GM18498 (cell line): Measurements from ENCODE around the gene RPS8.
"Not testable (repeated sequence)": the region's sequence is repeated elsewhere in the genome, so short reads cannot be mapped to it uniquely, and the experiment has no call there.

ENCODE experiments used
- ATAC-seq: cut with Tn5 transposase; IDR thresholded peaks from one replicate; pipeline ENCODE4 v1.9.1; 2021; ENCODE audit warnings: mild to moderate bottlenecking, moderate library complexity; ENCODE audit not compliant: unreplicated experiment

RPS8 gene

DNA sequence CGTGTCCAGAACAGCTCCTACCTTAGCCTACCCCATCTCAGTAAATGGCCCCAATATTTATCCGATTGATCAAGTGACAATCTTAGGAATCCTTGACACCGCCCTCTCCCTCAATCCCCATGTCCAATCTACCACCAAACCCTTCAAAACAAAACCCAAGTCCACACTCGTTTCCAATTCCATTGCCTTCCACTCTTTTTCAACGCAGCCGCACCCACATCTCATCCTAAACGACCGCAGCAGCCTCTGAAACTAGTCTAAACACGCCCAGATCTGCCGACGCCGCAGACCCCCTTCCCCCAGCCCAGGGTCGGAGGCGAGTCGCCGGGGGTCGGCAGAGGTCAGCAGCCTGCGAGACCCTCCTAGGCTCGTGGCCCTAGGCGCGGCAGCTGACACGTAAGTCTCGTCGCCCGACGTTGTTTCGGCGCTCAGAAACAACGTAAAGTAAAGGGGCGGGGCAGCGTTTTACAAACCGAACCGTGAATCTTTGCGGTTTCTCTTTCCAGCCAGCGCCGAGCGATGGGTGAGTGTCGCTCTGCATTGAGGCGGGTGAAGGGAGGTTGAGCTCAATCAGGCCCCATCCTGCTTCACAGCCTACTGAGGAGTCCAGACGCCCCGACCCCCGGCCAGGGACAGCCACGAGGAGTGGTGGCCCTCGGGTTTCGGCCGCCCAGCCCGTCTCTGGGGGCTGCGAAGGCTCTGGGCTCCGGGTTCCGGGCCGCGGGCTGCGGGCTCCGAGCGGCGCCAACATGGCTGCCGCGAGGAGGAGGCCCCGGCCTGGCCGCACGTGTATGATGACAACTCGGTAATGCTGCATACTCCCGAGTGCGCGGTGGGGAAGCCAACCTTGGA lies at the start of gene RPS8:
RPS8 (plus strand) TSS at position 463 of the 852 bp plus-strand sequence; CDS start at position 520, 57 bp downstream.
- ATAC-seq: peak; percentile 77

DNA sequence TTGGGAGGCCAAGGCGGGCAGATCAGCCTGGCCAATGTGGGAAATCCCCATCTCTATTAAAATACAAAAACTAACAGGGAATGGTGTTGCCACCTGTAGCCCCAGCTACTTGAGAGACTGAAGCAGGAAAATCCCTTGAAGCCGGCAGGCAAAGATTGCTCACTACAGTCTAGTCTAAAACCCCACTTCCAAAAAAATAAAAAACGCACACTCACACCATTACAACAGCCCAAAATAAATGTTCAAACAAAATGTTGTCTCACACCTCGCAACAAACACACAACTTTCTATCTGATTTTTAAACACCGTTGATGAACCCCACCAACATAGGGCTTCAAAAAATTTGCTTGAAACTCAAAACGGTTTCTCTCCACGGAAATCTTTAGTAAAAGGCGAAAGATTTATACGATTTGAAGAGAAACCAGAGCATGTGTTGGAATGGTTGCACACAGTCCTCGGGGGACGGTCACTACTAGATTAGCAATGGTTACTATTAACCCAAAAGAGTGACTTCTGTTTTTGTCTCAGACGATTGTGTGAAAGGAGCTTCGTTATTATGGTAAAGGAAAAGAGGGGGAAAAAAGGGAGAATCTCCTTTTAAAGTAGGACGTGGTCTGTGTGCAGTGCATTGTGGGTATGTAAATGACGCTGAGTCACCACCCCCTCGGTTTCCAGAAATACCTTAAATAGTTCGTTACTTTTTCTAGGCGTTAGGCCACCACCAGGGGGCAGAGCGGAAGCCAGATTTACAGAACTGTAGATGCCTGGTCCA lies 44.4 kb upstream of the RPS8 start, which contains the start of gene RNU5D-1:
RNU5D-1 (minus strand) TSS at position 430 of the 772 bp plus-strand sequence.
- ATAC-seq: peak; percentile 67

DNA sequence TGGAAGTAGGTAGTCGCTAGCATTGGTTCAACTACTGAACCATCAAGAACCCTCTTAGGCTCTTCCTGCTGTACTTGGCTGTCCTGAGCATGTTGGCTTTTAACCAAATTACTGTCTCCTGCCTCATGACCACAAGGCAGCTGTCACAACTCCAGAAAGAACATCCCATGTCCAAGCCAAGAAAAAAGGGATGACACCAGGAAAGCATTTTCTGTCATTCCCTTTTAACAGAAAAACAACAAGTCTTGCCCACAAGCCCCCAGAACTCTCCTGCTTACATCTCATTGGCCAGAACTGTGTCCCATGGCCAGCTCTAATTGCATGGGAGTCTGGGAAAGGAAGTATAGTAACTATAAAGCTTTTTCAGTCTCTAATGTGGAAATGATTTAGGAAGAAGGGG lies 42.0 kb upstream of the RPS8 start:
- no peak for ATAC-seq

DNA sequence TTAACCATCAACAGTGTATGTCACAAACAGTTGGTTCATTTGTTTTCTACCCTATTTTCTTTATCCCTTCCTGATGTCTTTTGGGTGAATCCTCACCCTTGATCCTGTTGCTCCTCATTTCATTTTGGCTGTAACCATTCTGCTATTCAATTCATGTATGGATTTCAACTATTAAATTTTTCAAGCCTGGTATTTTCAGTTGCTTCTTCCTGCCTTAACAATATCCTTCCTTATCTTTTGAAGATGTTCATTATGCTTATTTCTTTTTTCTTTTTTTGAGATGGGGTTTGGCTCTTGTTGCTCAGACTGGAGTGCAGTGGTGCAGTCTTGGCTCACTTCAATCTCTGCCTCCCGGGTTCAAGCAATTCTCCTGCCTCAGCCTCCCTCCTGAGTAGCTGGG lies 41.6 kb upstream of the RPS8 start:
- ATAC-seq: no peak

DNA sequence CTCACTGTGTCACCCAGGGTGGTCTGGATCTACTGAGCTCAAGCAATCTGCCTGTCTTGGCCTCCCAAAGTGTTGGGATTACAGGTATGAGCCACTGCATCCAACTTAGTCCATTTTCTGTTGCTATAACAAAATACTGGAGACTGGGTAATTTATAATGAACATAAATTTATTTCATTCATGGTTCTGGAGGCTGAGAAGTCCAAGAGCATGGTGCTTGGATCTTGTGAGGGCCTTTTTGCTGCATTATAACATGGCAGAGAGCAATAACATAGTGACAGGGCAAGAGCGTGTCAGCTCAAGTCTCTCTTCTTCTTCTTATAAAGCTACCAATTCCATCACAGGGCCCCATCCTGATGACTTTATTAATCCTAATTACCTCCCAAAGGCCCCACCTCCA lies 39.3 kb upstream of the RPS8 start:
- no peak for ATAC-seq

DNA sequence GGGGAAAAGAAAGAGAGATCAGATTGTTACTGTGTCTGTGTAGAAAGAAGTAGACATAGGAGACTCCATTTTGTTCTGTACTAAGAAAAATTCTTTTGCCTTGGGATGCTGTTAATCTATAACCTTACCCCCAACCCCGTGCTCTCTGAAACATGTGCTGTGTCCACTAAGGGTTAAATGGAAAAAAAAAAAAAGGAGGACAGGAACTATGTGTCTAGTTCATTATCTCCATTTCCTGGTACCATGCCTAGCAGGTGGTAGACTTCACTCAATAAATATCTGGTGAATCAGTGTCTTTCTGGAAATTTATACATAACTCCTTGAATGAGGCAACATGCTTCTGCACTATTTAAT lies 36.4 kb upstream of the RPS8 start:
- not testable (repeated sequence) for ATAC-seq

DNA sequence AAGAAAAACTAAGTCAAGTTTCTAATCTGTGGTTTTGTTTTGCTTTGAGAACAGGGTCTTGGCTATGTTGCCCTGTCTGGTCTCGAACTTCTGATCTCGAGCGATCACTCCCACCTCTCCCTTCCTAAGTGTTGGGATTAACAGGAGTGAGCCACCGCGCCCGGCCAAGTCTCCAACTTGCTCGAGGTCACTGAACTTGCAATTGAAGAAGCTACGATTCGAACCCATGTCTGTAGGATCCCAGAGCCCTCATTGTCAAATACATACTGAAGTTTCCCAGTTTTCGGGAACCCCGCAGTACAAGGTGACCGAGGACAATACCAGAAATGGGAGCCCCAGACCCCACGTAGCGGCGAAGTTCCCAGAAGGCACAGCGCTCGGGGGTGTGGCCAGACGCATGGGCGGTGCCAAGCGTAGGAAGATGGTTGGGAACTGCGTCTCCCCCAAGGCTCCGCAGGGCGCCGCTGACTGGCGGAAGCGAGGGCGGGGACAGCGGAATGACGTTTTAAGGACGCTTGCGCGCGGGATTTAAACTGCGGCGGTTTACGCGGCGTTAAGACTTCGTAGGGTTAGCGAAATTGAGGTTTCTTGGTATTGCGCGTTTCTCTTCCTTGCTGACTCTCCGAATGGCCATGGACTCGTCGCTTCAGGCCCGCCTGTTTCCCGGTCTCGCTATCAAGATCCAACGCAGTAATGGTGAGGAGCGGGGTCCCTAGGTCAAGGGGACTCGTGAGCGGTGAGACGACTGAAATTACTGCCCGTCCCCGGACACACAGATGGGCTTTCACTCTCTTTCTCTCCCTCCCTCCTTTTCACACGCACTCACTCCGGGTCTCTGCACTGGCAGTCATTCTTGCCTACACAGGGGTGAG lies 35.8 kb upstream of the RPS8 start, which contains the start of gene KIF2C:
KIF2C (plus strand) TSS at position 531 of the 872 bp plus-strand sequence; CDS start at position 627, 96 bp downstream.
- peak; percentile 98 for ATAC-seq

DNA sequence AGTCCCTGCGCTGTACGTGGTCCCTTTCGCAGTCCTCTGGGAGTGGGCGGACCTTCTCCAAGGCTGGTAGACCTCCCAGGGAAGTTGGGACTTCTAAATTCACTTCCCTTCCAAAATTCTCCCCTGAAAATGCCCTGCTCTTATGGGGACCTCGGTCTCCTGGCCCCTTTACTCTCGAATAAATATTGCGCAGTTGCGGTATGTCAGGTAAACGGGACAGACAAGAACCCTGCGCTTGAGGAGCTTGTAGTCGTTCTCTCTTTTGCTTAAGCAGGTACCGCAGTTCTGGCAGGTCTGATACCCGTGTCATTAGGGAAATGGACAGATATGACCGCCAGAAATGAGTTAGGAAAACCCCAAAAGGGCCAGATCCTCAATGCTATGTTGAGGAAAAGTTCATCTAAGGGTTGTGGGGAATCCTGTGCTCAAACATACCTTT lies 35.1 kb upstream of the RPS8 start:
- no peak for ATAC-seq

DNA sequence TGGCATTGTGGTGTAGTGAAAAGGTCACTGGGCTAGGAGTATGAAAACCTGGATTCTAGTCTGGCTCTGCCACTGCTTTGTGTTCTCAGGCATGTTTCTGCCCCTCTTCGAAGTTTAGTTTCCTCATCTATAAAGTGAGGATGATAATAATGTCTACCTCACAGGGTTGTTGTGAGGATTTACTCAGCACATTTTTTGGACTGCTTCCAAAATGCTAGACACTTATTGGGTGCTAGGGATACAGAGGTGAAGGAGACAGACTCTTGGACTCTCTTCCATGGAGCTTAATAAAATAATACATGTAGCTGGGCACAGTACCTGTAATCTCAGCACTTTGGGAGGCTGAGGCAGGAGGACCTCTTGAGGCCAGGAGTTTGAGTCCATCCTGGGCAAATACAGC lies 32.1 kb upstream of the RPS8 start:
- ATAC-seq: no peak

DNA sequence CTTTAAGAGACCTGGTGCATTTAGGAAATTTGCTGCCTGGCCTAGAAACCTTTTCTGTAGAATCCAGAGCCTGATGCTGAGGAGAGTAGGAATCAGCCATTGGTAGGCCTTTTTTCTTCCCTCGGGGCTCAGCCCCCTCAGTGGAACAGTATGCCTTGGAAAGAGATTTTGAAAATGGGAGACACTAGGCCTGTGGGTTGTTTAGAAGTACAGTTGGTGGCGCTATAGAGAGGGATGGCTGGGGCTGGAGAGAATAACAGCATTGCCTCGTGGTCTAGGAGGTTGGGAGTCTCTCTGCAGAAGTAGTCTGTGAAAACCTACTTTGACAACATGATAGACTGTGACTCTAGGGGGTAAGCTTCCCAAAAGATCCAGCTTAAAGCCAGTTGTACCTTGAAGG lies 27.5 kb upstream of the RPS8 start:
- ATAC-seq: no peak

DNA sequence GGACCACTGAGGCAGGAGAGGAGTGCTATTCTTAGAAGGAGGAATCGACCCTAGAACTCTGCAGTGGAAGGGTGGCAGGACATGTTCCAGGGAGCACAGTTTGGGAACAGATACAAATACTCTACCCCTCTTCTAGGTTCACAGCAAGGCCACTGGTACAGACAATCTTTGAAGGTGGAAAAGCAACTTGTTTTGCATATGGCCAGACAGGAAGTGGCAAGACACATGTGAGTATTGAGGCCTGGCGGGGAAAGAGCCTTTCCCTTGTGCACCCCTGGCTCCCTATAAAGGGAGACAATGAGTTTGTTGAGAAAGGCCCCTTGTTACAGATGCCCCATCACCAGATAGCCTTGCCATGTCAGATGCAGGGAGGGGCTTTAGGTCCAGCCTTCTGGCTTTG lies 17.9 kb upstream of the RPS8 start:
- ATAC-seq: peak; percentile 63

DNA sequence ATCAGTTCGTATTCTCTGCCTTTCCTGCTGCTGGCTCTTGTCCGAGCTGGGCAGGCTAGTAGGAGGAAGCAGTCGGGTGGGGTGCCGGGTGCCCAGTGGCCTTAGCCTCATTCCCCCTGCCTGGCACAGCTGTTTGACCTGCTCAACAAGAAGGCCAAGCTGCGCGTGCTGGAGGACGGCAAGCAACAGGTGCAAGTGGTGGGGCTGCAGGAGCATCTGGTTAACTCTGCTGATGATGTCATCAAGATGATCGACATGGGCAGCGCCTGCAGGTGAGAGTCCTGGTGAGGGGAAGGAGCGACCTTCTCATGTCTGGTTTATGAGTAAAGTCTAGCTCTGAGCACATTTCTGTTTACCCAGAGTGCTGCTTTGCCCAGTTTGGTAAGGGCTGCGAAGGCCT lies 16.3 kb upstream of the RPS8 start:
- no peak for ATAC-seq

DNA sequence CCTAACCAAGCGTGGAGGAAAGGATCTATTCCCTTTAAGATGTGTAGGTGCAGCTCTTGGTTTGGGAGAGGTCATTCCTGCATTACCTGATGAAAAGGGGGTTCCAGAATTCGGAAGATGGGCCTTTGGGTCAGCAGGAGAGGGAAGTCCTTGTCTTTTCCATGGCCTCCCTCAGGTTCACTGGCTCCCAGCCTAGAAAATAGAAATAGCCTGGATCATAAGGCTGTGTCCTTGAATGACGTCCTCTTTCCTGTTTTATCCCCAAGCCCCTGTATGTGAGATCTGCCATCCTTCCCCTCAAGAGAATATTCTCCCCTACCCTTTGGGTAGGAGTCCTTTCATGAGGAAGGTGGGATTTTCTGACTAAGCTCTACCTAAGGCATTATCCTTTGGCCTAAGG lies 14.5 kb upstream of the RPS8 start:
- ATAC-seq: no peak

DNA sequence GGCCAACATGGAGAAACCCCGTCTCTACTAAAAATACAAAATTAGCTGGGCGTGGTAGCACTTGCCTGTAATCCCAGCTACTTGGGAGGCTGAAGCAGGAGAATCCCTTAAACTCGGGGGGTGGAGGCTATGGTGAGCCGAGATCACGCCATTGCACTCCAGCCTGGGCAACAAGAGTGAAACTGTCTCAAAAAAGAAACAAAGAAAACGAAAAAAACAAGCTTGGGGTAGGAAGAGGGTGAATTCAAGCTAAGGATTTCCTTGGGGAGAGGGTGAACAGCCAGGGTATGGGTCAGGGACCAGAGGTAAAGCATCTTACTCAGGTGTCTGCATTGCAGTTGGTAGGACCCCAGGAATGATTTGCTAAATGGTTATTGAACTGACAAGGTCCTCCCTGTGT lies 8.9 kb upstream of the RPS8 start:
- not testable (repeated sequence) for ATAC-seq

DNA sequence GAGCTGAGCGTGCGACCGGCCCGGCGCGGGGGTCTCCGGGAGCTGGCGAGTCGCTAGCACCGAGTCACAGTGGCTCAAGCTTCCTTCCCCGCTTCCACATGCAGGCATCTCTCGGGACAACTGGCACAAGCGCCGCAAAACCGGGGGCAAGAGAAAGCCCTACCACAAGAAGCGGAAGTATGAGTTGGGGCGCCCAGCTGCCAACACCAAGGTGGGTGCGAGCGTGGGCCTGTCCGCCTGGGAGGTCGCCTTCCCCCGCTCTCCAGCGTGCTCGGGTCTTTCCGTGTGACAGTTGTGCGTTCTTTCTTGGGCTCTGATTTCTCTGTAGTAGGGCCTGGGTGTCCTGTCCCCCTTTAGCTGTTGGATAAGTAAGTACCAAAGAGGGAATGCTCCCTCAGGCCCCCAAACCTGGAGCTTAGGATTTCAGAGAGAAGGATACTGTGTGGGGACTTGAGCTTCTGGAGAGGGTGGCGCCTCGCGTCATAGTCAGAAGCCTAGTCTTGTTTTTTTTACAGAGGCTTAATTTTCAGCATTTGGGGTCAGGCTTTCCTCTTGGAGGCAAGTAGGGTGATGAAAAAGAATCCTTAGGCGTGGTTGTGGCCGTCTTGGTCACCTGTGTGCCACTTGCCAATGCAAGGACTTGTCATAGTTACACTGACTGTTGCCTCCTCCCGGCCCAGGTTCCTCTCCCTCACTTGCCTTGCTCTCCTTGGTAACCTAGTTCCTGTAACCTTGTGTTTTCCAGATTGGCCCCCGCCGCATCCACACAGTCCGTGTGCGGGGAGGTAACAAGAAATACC lies 790 bp downstream of the RPS8 start:
- peak; percentile 14 for ATAC-seq

DNA sequence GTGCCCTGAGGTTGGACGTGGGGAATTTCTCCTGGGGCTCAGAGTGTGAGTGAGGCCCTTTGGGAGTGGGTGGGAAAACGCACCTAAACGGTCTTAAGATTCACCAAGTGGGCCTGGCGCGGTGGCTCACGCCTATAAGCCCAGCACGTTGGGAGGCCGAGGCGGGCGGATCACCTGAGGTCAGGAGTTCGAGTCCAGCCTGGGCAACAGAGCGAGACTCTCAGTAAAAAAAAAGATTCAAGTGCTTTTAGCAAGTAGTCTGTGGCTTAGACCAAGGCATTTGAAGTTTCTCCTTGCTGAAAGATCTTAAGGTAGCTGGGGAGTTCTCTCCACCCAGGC lies 1.4 kb downstream of the RPS8 start:
- no peak for ATAC-seq

DNA sequence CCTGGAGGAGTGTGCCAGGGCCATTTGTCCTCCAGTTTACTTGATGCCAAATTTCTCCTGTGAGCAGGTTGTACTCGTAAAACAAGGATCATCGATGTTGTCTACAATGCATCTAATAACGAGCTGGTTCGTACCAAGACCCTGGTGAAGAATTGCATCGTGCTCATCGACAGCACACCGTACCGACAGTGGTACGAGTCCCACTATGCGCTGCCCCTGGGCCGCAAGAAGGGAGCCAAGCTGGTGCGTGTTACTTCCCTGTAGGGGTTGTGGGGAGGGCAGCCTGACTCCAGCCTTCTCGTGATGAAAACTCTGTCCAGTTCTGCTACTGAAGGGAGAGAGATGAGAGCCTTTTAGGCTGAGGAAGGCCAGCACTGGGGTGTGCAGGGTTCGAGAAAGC lies 2.2 kb downstream of the RPS8 start:
- no peak for ATAC-seq

DNA sequence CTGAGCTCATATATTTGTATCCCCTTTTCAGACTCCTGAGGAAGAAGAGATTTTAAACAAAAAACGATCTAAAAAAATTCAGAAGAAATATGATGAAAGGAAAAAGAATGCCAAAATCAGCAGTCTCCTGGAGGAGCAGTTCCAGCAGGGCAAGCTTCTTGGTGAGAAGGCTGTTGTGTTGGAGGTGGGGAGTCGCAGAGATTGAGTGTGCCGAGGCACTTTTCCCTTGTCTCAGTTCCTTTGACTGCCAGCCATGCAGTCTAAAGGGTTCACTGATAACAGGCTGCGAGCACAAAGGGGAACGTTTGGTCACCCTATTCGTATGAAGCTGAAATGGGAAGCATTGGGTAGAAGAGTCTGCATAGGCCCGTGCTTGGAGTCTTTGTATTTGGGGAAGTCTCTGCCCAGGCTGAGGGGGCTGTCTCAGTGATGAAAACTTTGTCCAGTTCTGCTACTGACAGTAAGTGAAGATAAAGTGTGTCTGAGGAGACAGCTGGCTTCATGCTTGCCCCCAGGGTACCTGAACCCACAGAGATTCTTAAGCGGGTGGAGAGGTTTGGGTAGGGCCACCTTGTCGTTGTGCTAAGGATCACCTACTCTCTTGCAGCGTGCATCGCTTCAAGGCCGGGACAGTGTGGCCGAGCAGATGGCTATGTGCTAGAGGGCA lies 2.8 kb downstream of the RPS8 start:
- no peak for ATAC-seq

DNA sequence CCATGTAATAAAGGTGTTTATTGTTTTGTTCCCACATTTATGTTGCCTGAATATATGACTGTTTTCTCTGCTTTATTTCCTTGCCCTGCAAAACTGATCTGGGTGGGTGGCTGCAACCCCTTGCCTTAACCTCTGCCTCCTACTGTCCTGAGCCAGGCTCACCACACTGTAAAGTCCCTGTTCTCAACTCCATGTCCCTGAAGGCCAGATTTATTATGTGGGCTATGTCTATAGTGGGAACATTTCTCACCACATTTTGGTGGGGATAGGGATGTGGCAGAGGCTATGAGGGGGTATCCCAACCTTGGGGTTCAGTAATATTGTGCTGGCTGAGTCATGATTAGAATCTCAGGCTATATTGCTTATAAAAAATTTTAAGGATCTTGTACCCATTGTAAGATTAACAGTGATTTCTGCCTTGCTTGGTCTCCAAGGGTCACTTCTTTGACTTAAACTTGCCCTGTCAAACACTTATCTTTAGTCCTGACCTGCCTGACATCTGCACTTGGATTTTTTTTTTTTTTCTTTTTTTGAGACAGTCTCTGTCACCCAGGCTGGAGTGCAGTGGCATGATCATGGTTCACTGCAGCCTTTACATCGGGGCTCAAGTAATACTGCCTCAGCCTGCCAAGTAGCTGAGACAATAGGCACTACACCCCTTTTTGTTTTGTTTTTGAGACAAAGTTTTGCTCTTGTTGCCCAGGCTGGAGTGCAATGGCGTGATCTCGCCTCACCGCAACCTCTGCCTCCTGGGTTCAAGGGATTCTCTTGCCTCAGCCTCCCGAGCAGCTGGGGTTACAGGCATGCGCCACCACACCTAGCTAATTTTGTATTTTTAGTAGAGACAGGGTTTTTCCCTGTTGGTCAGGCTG lies 3.6 kb downstream of the RPS8 start:
- ATAC-seq: no peak
